ENCODE data around the gene PHLPP1. TPM values are rescaled to one million over a fixed set of nuclear protein-coding genes. Genes with fewer than 3 reads are reported as not detected.

PHLPP1 gene
- total RNA-seq, 4 donors from 2014 or later: 5.5 to 9.7 (median 8.0) TPM

DNA sequence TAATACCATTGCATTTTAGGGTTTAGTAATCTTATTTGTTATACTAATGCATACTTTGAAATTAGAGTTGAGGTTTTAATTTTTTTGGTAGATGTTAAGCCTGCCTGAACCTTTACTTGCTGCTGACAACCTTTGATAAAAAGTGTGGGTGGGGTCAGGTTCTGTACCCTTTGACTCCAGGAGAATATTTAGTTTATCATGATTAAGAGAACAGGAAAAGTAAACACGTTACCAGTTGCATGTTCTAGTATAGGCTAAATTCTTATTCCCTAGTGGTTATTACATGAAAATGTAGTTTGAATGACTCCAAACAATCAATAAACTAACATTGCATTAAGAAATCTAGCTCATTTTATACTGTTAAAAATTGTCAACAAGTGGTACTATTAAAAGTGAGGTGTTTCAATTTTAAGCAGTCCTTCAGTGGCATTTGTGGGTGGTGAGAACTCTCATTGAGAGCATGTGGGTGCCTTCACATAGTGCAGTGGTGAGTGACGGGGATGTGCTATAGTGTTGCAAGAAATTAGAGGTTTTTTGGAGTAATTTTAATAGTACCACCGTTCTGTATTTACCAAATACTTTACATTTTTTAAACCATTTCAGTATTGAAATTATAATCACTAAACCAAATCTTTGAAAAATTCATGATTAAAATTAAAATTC lies 29.9 kb downstream of the PHLPP1 start:
- TF ChIP-seq POLR2A (IDR thresholded peaks at IDR 0.05): no peak
- TF ChIP-seq, protein P1, sequence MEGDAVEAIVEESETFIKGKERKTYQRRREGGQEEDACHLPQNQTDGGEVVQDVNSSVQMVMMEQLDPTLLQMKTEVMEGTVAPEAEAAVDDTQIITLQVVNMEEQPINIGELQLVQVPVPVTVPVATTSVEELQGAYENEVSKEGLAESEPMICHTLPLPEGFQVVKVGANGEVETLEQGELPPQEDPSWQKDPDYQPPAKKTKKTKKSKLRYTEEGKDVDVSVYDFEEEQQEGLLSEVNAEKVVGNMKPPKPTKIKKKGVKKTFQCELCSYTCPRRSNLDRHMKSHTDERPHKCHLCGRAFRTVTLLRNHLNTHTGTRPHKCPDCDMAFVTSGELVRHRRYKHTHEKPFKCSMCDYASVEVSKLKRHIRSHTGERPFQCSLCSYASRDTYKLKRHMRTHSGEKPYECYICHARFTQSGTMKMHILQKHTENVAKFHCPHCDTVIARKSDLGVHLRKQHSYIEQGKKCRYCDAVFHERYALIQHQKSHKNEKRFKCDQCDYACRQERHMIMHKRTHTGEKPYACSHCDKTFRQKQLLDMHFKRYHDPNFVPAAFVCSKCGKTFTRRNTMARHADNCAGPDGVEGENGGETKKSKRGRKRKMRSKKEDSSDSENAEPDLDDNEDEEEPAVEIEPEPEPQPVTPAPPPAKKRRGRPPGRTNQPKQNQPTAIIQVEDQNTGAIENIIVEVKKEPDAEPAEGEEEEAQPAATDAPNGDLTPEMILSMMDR (IDR thresholded peaks at IDR 0.05 in 4 of 5, conservative IDR thresholded peaks at IDR 0.05 in 1 of 5): no peak

DNA sequence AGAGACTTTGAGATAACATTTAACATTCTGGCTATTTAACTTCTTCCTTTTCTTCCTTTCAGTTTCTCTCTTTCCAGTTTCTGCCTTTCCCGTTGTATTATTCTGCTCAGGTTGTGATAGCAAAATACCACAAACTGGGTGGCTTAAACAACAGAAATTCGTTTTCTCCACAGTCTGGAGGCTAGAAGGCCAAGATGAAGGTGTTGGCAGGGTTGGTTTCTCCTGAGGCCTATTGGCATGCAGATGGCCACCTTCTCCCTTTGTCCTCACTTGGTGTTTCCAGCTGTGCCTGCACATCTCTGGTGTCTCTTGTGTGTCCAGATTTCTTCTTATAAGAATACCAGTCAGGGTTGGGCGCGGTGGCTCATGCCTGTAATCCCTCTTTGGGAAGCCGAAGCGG lies 34.0 kb downstream of the PHLPP1 start:
- Histone ChIP-seq H3K27ac (no peak overlapping the region), H3K4me1 (peaks cover 12 to 22% of the 10 kb centered on the region in 2 donors), H3K36me3 (no peaks in the 10 kb centered on the region), H3K9me3 (no peaks in the 10 kb centered on the region), H3K4me3 (no peak overlapping the region), H3K27me3 (no peaks in the 10 kb centered on the region)
- ATAC-seq: no peak
- DNase-seq: no peak
- no peak for TF ChIP-seq POLR2A (IDR thresholded peaks at IDR 0.05)
- TF ChIP-seq, protein P1 (IDR thresholded peaks at IDR 0.05 in 4 of 5, conservative IDR thresholded peaks at IDR 0.05 in 1 of 5): no peak
- in situ Hi-C loops (cut with MboI; ENCODE audit: low sequenced_read_pairs in 4 of 4) (no loop called here), intact Hi-C loops (cut with DNase I; ENCODE audit: low total_unique reads) (no loop called here)

More for the DNA sequence above, 29.9 kb downstream of the PHLPP1 start:
- Histone ChIP-seq H3K27ac (no peak overlapping the region), H3K9me3 (no peaks in the 10 kb centered on the region), H3K36me3 (no peaks in the 10 kb centered on the region), H3K4me3 (no peak overlapping the region), H3K27me3 (no peaks in the 10 kb centered on the region), H3K4me1 (peaks cover 16 to 27% of the 10 kb centered on the region in 2 donors)
- in situ Hi-C loops (cut with MboI; ENCODE audit: low sequenced_read_pairs in 4 of 4): no loop called here
- intact Hi-C loops (cut with DNase I; ENCODE audit: low total_unique reads): no loop called here
- ATAC-seq: no peak
- no peak for DNase-seq

DNA sequence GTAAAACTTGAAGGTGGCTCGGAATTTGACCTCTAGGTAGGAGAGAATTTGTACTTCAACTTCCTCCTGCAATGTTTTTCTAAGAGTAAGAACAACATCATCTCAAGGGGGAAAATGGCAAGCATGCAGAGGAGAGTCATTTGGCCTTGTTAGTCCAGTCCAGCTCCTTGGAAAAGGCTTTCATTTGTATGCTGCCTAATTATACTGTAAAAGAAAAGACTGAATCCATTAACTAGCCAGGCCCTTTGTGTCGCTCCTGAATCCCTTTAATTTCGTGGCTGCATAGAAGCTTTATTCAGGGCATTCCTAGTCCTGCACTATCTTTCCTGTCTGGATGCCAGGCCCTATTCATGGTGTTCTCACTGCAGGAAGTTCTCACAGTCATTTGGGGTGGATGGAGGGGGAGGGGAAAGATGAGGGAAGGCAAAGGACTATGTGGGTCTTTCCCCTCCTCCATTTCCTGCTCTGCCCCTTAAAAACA lies 36.0 kb downstream of the PHLPP1 start:
- H3K4me3 ChIP-seq: no peak overlapping the region
- in situ Hi-C loops (cut with MboI; ENCODE audit: low sequenced_read_pairs in 4 of 4): no loop called here
- H3K27ac ChIP-seq: no peak overlapping the region
- no peak for DNase-seq
- H3K4me1 ChIP-seq: peaks cover 12 to 22% of the 10 kb centered on the region in 2 donors
- intact Hi-C loops (cut with DNase I; ENCODE audit: low total_unique reads): no loop called here
- H3K36me3 ChIP-seq: no peaks in the 10 kb centered on the region
- H3K27me3 ChIP-seq: no peaks in the 10 kb centered on the region
- no peak for ATAC-seq
- TF ChIP-seq, protein P1 (IDR thresholded peaks at IDR 0.05 in 4 of 5, conservative IDR thresholded peaks at IDR 0.05 in 1 of 5): no peak
- TF ChIP-seq POLR2A (IDR thresholded peaks at IDR 0.05): no peak
- H3K9me3 ChIP-seq: no peaks in the 10 kb centered on the region

DNA sequence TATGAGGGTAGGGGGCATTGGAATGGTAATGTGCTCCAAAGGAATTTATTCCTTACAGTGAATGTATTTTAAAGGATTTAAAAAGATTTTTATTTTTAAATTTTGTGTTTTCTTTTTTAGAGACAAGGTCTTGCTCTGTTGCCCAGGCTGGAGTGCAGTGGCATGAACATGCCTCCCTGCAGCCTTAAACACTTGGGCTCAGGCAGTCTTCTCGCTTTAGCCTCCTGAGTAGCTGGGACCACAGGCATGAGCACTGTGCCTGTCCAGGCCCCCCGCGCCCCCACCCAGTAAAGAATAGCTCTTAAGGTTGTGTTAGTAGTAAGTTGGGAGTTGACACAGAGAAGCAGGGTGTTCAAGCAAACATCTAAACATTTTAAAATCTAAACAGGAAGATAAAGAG lies 36.6 kb downstream of the PHLPP1 start:
- H3K9me3 ChIP-seq: no peaks in the 10 kb centered on the region
- H3K4me1 ChIP-seq: peaks cover 12 to 22% of the 10 kb centered on the region in 2 donors
- DNase-seq: no peak
- H3K27ac ChIP-seq: no peak overlapping the region
- intact Hi-C loops (cut with DNase I; ENCODE audit: low total_unique reads) (no loop called here), in situ Hi-C loops (cut with MboI; ENCODE audit: low sequenced_read_pairs in 4 of 4) (no loop called here)
- TF ChIP-seq POLR2A (IDR thresholded peaks at IDR 0.05): no peak
- TF ChIP-seq, protein P1 (IDR thresholded peaks at IDR 0.05 in 4 of 5, conservative IDR thresholded peaks at IDR 0.05 in 1 of 5): no peak
- no peaks in the 10 kb centered on the region for H3K27me3 ChIP-seq
- ATAC-seq: no peak
- no peak overlapping the region for H3K4me3 ChIP-seq
- no peaks in the 10 kb centered on the region for H3K36me3 ChIP-seq

Data from gastrocnemius medialis (tissue), 4 donors.